Immature natural killer cell (primary cell): ENCODE data around the gene MTERF4. TPM values are rescaled to one million over a fixed set of nuclear protein-coding genes. Genes with fewer than 3 reads are reported as not detected.

ENCODE experiments used
- DNase-seq, 3 donors: peaks; one replicate each; pipeline ENCODE4 v3.0.0; 2022; ENCODE audit warnings: mixed read lengths in 1 of 3
- H3K27ac Mint-ChIP-seq, 6 donors: one replicate each; pipeline ENCODE4 v1.8.0; 2020; ENCODE audit warnings: mixed read lengths in 6 of 6, mild to moderate bottlenecking in 5 of 6, inconsistent platforms in 4 of 6, moderate library complexity in 3 of 6
- H3K27me3 Mint-ChIP-seq, 3 donors: one replicate each; pipeline ENCODE4 v1.8.0; 2020 to 2021; ENCODE audit warnings: low read depth in 3 of 3, mild to moderate bottlenecking in 3 of 3, mixed read lengths in 3 of 3, moderate library complexity in 3 of 3, inconsistent platforms in 1 of 3
- H3K36me3 Mint-ChIP-seq, 3 donors: one replicate each; pipeline ENCODE4 v1.8.0; 2020; ENCODE audit warnings: mixed read lengths in 3 of 3, inconsistent platforms in 2 of 3, mild to moderate bottlenecking in 2 of 3
- H3K4me1 Mint-ChIP-seq, 2 donors: one replicate each; pipeline ENCODE4 v1.8.0; 2020; ENCODE audit warnings: inconsistent platforms in 2 of 2, mild to moderate bottlenecking in 2 of 2, mixed read lengths in 2 of 2, moderate library complexity in 1 of 2
- H3K4me3 Mint-ChIP-seq, 5 donors: one replicate each; pipeline ENCODE4 v1.8.0; 2020; ENCODE audit warnings: mild to moderate bottlenecking in 5 of 5, mixed read lengths in 5 of 5, inconsistent platforms in 3 of 5, moderate library complexity in 3 of 5
- H3K9me3 Mint-ChIP-seq, 6 donors: one replicate each; pipeline ENCODE4 v1.8.0; 2020; ENCODE audit warnings: mild to moderate bottlenecking in 6 of 6, mixed read lengths in 6 of 6, inconsistent platforms in 4 of 6, moderate library complexity in 3 of 6
- polyA plus RNA-seq, 3 donors: library from polyadenylated mRNA; unstranded; fragments of 300-500 nt; fragmentation: Illumina TruSeq; gene quantifications; one replicate each; pipeline ENCODE4 v1.2.3, GENCODE V29; 2021

The MTERF4 gene
- polyA plus RNA-seq, 3 donors from 2014 or later = 27.8 to 35.8 (median 30.9) TPM

- no peaks in the 10 kb centered on the region for H3K9me3 Mint-ChIP-seq
- H3K27ac Mint-ChIP-seq = no peak overlapping the region
- H3K27me3 Mint-ChIP-seq = no peaks in the 10 kb centered on the region
- DNase-seq = no peak
- H3K4me1 Mint-ChIP-seq = no peaks in the 10 kb centered on the region
- peaks cover 0 to 17% (median 12%) of the 10 kb centered on the region in 3 donors for H3K36me3 Mint-ChIP-seq
- H3K4me3 Mint-ChIP-seq = no peak overlapping the region
Measured at GRCh38 chr2:241139531-241140444, 37.7 kb upstream of the MTERF4 start.

- Mint-ChIP-seq H3K4me3 (no peak overlapping the region), H3K4me1 (no peaks in the 10 kb centered on the region), H3K36me3 (peaks cover 0 to 17% (median 15%) of the 10 kb centered on the region in 3 donors), H3K9me3 (no peaks in the 10 kb centered on the region), H3K27ac (no peak overlapping the region), H3K27me3 (no peaks in the 10 kb centered on the region)
- no peak for DNase-seq
Measured at GRCh38 chr2:241138471-241138870, 36.4 kb upstream of the MTERF4 start.

DNA sequence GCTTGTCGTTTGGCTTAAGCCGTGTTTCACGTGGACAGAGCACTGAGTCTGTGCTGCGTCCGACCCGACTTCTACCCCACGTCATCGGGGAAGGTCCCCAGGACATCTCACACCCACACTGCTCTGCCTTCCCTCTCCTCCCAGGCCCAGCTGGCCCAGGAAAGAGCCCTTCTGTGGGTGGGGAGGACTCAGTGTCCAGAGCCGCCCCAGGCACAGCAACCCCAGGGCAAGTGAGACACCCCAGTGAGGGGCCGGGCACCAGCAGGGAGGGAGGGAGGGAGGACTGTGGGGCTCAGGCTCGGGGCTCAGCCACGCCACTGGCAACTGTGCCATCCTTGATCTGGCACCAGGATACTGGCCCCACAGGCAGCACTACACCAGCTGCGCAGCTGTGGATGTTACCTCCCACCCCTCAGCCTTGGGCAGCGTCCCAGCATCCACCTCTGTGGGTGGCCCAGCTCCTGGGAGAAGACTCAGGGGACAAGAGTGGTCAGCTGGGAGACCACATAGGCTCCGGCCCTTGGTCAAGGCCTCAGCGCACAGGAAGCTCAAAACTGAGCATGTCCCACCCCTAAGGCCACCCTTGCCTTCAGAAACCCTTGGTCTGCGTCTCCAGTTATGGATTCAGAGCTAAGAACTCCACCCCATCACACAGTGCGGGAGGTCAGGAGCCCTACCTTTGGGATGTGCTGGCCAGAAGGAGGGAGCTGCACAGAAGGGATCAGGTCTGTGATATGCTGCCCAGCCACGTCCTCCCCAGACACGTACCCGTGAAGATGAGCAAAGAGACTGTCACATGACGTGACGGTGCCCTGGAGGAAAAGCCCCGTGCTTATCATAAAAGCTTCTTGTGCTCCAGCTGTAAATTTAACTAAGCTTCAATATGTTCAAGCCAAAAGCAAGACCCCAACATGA lies 35.4 kb upstream of the MTERF4 start:
- no peak for DNase-seq
- Mint-ChIP-seq H3K4me3 (no peak overlapping the region), H3K4me1 (no peaks in the 10 kb centered on the region), H3K27me3 (no peaks in the 10 kb centered on the region), H3K9me3 (no peaks in the 10 kb centered on the region), H3K36me3 (peaks cover 0 to 23% (median 23%) of the 10 kb centered on the region in 3 donors), H3K27ac (no peak overlapping the region)

GRCh38 chr2:241136661-241137260 lies 34.7 kb upstream of the MTERF4 start:
- peaks cover 0 to 21% (median 20%) of the 10 kb centered on the region in 3 donors for H3K36me3 Mint-ChIP-seq
- no peaks in the 10 kb centered on the region for H3K9me3 Mint-ChIP-seq
- H3K4me1 Mint-ChIP-seq = no peaks in the 10 kb centered on the region
- no peak overlapping the region for H3K4me3 Mint-ChIP-seq
- no peak overlapping the region for H3K27ac Mint-ChIP-seq
- DNase-seq = no peak
- H3K27me3 Mint-ChIP-seq = no peaks in the 10 kb centered on the region

- H3K4me3 Mint-ChIP-seq = no peak overlapping the region
- H3K4me1 Mint-ChIP-seq = no peaks in the 10 kb centered on the region
- peaks cover 0 to 21% (median 20%) of the 10 kb centered on the region in 3 donors for H3K36me3 Mint-ChIP-seq
- H3K9me3 Mint-ChIP-seq = no peaks in the 10 kb centered on the region
- no peak overlapping the region for H3K27ac Mint-ChIP-seq
- DNase-seq = no peak
- H3K27me3 Mint-ChIP-seq = no peaks in the 10 kb centered on the region
Measured at GRCh38 chr2:241136191-241136590, 34.1 kb upstream of the MTERF4 start.

- H3K27ac Mint-ChIP-seq = no peak overlapping the region
- no peaks in the 10 kb centered on the region for H3K9me3 Mint-ChIP-seq
- H3K36me3 Mint-ChIP-seq = peaks cover 0 to 21% (median 20%) of the 10 kb centered on the region in 3 donors
Measured at GRCh38 chr2:241135737-241136136, 33.6 kb upstream of the MTERF4 start.

GRCh38 chr2:241134711-241135110 lies 32.6 kb upstream of the MTERF4 start:
- Mint-ChIP-seq H3K4me3 (no peak overlapping the region), H3K9me3 (no peaks in the 10 kb centered on the region), H3K27ac (no peak overlapping the region), H3K27me3 (no peaks in the 10 kb centered on the region), H3K4me1 (no peaks in the 10 kb centered on the region), H3K36me3 (peaks cover 0 to 21% (median 20%) of the 10 kb centered on the region in 3 donors)
- no peak for DNase-seq

More at GRCh38 chr2:241135737-241136136, 33.6 kb upstream of the MTERF4 start:
- Mint-ChIP-seq H3K27me3 (no peaks in the 10 kb centered on the region), H3K4me1 (no peaks in the 10 kb centered on the region), H3K4me3 (no peak overlapping the region)
- DNase-seq = no peak

- Mint-ChIP-seq H3K27ac (no peak overlapping the region), H3K27me3 (no peaks in the 10 kb centered on the region), H3K4me1 (no peaks in the 10 kb centered on the region), H3K36me3 (peaks cover 0 to 16% (median 14%) of the 10 kb centered on the region in 3 donors), H3K4me3 (no peak overlapping the region), H3K9me3 (no peaks in the 10 kb centered on the region)
- DNase-seq = no peak
Measured at GRCh38 chr2:241133436-241133820, 31.3 kb upstream of the MTERF4 start.

DNA sequence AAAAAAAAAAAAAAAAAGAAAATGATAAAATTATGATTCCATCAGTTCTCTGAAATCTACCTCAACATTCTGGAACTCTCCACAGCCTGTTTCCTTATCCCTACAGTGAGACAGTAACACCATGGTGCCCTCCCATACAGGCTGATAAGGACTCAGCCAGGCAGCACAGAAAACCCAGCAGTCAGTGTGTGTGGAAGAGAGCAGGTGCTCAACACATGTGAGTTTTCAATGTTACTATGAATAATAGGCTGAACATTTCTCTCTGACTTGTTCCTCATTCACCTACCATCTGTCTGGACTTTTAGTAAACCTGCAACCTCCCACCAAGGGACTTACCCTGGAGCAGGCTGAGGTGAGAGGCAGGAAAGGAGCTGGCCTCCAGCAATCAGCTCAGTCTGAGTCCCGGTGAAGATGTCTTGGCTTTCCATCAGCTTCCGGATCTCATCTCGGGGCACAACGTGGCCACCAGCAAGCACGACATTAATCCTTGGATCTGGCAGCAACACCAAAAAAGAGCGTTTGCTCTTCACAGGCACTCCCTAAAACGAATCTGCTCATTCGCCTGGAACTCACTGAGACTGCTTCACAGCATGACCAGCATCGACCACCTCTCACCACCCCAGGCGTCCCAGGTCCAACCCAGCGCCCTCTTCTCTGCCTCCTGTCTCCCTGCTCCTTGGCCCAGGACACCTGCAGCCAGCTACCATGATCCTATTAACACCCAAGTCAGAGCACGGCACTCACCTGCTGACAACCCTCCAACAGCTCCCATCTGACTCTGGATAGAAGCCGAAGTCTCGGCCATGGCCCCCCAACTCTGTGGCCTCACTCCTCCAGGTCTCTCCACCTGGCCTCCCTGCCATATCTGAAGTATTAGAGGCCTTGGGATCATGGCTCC lies 30.7 kb upstream of the MTERF4 start:
- DNase-seq = no peak
- Mint-ChIP-seq H3K27me3 (no peaks in the 10 kb centered on the region), H3K36me3 (peaks cover 0 to 13% (median 11%) of the 10 kb centered on the region in 3 donors), H3K4me3 (no peak overlapping the region), H3K27ac (peak overlapping the region in 1 of 6 donors; percentile 59), H3K4me1 (no peaks in the 10 kb centered on the region), H3K9me3 (no peaks in the 10 kb centered on the region)

GRCh38 chr2:241131531-241131930 lies 29.4 kb upstream of the MTERF4 start:
- peaks cover 0 to 13% (median 10%) of the 10 kb centered on the region in 3 donors for H3K36me3 Mint-ChIP-seq
- no peak overlapping the region for H3K27ac Mint-ChIP-seq
- DNase-seq = no peak
- H3K4me3 Mint-ChIP-seq = no peak overlapping the region
- H3K27me3 Mint-ChIP-seq = no peaks in the 10 kb centered on the region
- no peaks in the 10 kb centered on the region for H3K9me3 Mint-ChIP-seq
- no peaks in the 10 kb centered on the region for H3K4me1 Mint-ChIP-seq

- no peak overlapping the region for H3K27ac Mint-ChIP-seq
- no peak overlapping the region for H3K4me3 Mint-ChIP-seq
- no peak for DNase-seq
- H3K27me3 Mint-ChIP-seq = no peaks in the 10 kb centered on the region
- no peaks in the 10 kb centered on the region for H3K9me3 Mint-ChIP-seq
- peaks cover 0 to 13% (median 7%) of the 10 kb centered on the region in 3 donors for H3K36me3 Mint-ChIP-seq
- H3K4me1 Mint-ChIP-seq = no peaks in the 10 kb centered on the region
Measured at GRCh38 chr2:241130316-241130715, 28.2 kb upstream of the MTERF4 start.

- no peaks in the 10 kb centered on the region for H3K27me3 Mint-ChIP-seq
- H3K9me3 Mint-ChIP-seq = no peaks in the 10 kb centered on the region
- no peak for DNase-seq
- H3K4me3 Mint-ChIP-seq = no peak overlapping the region
- no peaks in the 10 kb centered on the region for H3K4me1 Mint-ChIP-seq
- H3K27ac Mint-ChIP-seq = no peak overlapping the region
- peaks cover 0 to 13% (median 7%) of the 10 kb centered on the region in 3 donors for H3K36me3 Mint-ChIP-seq
Measured at GRCh38 chr2:241129086-241129871, 27.2 kb upstream of the MTERF4 start.
